DMS 273 (cell line): ENCODE measurements around the gene WFIKKN1.

Experiments used
- DNase-seq: peaks from one replicate; lab custom pipeline; 2025; ENCODE audit not compliant: unreplicated experiment; lab: John Stamatoyannopoulos, UW

Gene WFIKKN1, protein sequence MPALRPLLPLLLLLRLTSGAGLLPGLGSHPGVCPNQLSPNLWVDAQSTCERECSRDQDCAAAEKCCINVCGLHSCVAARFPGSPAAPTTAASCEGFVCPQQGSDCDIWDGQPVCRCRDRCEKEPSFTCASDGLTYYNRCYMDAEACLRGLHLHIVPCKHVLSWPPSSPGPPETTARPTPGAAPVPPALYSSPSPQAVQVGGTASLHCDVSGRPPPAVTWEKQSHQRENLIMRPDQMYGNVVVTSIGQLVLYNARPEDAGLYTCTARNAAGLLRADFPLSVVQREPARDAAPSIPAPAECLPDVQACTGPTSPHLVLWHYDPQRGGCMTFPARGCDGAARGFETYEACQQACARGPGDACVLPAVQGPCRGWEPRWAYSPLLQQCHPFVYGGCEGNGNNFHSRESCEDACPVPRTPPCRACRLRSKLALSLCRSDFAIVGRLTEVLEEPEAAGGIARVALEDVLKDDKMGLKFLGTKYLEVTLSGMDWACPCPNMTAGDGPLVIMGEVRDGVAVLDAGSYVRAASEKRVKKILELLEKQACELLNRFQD

DNA sequence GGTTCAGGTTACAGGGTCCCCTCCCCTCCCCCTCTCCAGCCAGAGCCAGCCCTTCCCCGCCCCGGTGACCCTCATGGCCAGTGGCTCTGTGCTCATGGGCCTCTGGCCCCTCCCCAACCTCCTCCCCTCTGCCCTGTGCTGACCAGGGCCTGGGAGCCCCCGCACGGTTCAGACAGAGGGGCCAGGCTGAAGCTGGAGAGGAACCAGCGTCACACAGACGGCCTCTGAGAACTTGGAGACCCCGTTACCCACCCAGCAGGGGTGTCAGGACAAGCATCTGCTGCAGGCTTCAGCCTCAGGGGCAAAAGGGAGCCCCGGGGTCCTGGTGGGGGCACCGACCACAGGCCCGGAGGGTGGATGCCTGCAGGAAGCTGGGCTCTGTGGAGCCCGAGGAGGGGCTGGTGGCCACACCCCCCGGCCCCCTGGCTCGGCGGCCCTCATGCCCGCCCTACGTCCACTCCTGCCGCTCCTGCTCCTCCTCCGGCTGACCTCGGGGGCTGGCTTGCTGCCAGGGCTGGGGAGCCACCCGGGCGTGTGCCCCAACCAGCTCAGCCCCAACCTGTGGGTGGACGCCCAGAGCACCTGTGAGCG is at the start of gene WFIKKN1:
TSS of gene WFIKKN1 (plus strand) at position 171 of the 591 bp plus-strand sequence. CDS start at position 440, 269 bp downstream.
- DNase-seq, result no peak

DNA sequence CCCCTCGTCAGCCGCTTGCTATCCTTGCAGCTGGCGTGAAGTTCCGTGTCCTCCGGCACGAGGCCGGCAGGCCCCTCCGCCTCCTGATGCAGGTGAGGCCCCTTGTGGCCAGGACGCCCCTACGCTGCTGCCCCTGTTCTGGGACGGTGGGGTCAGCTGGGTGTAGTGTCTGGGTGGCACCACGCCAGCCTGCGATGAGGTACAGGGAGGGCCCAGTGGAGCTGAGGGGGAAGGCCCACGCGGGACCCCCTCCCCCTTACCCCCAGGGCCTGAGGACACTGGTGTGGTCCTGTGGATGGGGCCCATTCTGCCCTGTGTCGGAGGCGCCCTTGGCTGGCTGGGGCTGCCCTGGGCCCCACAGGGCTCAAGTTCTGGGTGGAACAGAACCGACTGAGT is 48.6 kb upstream of the WFIKKN1 start:
- DNase-seq, result no peak

DNA sequence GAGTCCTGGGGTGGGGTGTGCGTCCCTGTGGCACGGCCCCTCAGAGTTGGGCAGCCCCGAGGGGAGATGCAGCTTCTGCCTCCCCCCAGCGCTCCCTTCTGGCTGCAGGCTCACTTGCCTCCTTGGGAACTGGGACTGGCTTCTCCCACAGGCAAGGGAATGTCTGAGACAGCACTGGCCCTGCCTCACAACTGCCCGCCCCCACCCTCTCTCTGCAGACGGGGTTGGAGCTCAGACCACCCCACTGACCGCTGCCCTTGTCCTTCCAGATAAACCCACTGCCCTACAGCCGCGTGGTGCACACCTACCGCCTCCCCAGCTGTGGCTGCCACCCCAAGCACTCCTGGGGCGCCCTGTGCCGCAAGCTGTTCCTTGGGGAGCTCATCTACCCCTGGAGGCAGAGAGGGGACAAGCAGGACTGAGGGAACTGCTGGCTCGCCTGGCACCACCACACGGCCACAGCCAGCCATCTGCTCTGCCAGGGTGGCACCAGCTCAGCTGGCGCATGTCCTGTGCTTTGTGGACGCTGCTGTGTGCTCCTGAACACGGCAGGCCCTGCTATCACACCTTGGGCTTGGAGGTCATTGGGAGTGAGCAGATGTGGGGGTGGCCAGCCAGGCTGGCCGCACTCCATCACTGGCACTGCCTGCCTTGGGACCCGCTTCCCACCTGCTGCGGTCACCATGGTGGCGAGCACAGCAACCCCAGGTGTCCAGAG is 48.0 kb upstream of the WFIKKN1 start:
- DNase-seq, result peak; percentile 75

DNA sequence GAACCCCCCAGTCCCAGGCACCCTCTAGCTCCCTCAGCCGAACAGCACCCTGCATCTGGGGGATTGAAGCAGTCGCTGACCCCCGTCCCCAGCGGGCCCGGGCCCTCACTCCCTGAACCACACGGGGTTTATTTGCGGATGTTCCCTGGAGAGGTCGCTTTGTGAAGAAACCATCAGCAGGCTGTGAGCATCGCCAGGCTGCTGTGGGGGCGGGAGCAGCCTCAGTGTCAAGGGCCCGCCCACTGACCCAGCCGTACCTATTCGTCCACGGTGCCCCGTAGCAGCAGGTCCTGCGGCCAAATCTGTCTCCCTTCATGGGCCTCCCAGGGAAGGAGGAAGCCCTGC is 47.3 kb upstream of the WFIKKN1 start:
- DNase-seq, result peak; percentile 79

DNA sequence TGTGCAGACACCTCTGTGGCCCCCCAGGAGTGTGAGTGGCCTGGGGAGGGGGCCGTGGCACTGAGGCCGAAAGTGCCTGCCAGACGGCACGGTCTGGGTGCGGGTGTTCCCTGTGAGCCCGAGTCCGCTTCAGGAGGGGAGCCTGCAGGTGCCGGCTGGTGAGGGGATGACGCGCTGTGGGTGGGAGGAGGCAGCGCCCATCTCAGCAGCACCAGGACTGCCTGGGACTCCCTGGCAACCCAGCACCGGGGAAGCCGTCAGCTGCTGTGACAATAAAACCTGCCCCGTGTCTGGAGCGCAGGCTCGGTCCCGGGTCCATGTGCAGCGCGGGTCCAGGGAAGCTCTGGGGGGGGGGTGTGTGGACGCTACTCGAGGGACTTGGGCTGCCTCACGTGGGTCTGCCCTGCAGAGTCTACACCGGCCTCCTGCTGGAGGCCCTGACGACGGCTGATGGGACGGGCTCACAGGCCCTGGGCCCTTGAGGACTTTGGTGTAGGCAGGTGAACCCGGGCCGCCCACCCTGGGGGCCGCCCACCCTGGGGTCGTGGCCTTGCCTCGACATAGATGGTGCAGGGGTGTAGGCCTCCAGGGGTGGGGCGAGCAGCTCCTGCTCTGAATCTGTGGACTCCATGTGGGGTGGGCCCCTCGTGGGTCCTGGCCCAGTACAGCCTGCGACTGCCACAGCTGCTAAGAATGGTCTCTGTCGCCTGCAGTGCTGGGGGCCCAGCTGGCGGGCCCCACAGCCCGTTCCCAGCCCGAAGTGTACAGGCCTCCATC is 46.8 kb upstream of the WFIKKN1 start:
- DNase-seq, result peak; percentile 81

DNA sequence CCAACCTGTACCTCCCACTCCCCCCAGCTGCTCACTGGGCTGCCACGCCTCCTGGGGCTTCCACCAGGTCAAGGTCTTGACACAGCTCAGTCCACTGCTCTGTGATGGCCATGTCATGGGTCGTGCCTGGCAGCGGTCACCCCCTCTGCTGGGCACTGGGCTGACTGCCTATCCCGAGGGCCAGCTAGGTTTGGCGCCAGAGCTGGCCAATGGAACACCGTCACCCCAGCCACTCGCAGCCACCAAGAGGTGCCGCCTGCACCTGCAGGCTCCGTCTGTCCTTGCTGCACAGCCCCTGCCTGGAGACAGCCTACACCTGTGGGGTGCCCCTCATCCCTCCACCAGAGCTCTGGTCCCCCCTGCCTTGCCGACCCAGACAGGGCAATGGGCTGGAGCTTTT is 45.4 kb upstream of the WFIKKN1 start:
- DNase-seq, result peak; percentile 40

GRCh38 chr16:586047-586644 is 44.6 kb upstream of the WFIKKN1 start:
- peak; percentile 59 for DNase-seq

DNA sequence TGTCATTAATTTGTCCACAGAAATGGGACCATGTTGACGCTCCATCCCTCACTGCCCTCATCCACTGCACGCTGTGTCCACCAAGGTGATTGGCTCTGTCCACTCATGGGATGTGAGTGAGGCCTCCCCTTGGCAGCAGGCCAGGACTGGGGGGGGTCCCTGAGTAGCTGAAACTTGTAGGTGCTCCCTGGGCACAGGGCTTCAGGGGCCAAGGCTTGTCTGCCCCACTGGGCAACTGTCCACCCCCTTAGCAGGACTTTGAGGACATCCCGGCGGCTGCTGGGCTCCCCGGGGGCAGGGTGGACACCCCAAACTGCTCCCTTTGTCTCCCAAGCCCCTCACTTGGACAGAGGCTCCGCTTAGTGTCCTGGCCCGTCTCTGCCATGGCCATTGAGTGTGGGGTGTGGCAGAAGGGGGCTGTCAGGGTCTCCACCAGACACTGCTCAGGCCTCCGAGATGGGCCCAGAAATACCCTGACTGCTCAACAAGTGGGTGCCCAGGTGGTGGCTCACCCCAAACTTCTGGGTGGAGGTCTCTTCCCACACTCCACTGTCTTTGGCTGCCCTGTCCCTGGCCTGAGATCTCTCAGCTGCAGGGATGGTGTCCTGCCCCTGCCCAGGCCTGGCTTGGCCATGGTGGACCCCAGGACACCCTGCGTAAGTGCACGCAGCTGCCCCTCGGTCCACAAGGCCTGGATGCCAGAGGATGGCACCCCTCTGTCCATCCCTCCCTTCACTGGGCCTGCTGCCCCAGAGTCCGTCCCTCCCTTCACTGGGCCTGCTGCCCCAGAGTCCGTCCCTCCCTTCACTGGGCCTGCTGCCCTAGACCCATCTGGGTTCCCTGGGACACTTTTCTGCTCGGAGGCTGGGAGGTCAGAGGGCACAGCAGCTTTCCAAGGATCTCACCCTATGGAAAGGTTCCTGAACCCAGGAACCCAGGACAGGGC is 43.9 kb upstream of the WFIKKN1 start:
- DNase-seq, result no peak

- peak; percentile 81 for DNase-seq
These were observed 42.2 kb upstream of the WFIKKN1 start for GRCh38 chr16:588639-588888.

DNA sequence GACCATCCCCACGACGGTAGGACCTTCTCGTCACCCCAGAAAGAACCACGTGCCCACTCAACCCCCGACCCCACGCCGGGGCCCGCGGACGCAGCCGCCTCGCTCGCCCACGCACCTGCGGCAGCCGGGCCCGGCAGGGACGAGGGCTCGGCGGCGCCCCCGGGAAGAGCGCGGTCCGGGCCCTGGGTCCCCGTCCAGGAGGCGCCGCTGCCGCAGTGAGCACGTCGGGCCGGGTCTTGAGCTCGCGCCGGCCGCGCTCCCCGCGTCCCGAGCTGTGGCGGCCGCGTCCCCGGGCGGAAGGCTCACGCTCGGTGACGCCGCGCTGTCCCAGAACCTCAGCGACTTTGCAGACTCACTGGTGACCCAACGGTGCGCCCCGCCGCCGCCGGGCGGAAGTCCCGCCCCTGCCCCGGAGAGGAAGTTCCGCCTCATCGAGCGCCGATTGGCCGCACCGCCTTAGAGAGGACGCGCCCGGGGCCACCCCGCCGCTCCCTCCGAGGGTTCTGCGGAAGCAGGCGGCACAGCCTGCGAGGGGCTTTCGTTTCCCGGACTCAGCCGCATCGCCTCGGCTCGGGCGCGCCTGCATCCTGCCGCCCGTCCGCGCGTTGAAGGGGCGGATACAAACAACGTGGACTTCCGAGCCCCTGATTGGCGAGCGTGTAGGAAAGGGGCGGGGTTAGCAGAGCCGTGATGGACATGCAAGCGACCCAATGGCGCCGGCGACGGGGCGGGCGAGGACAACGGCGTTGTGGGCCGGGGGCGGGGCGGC is 41.7 kb upstream of the WFIKKN1 start:
- peak; percentile 98 for DNase-seq

GRCh38 chr16:589658-590187 is 41.1 kb upstream of the WFIKKN1 start, which contains the start of gene RAB40C:
RAB40C (plus strand) TSS chr16:590066; CDS start chr16:590292, 226 bp downstream.
- peak; percentile 99 for DNase-seq

DNA sequence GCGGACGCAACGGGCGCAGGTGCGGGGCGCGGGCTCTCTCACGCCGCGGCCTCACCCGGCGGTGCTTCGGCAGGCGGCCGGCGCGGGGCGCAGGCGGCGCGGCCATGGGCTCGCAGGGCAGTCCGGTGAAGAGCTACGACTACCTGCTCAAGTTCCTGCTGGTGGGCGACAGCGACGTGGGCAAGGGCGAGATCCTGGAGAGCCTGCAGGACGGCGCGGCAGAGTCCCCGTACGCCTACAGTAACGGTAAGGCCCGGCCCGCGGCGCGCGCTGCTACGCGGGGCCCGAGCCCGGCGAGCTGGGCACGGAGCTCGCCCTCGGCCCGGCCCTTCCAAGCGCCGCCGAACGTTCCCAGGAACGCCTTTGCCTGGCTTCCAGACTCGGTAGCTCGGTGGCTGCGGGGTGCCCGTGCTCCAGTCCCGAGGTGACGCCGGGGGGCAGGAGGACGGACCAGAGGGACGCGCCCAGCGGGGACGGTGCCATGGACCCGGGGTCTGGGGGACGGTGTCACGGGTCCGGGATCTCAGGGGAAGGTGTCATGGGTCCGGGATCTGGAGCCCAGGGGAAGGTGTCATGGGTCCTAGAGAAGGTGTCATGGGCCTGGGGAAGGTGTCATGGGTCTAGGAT is 40.5 kb upstream of the WFIKKN1 start:
- peak; percentile 74 for DNase-seq

- DNase-seq, result no peak
These were observed 40.0 kb upstream of the WFIKKN1 start for GRCh38 chr16:590815-591200.

- DNase-seq, result no peak
These were observed 39.6 kb upstream of the WFIKKN1 start for GRCh38 chr16:591231-591630.

GRCh38 chr16:591892-592517 is 38.8 kb upstream of the WFIKKN1 start:
- DNase-seq, result no peak

GRCh38 chr16:592518-593306 is 38.1 kb upstream of the WFIKKN1 start:
- DNase-seq, result peak; percentile 84

GRCh38 chr16:593406-593805 is 37.4 kb upstream of the WFIKKN1 start:
- DNase-seq, result no peak
